Keratinocyte (primary cell): ENCODE results near the gene SNX20.

Experiments used
- EZH2 ChIP-seq: IDR thresholded peaks from one replicate; pipeline ENCODE4 v1.6.1; 2012; ENCODE audit warnings: inconsistent platforms, mild to moderate bottlenecking, low read length, moderate library complexity
- TF ChIP-seq, protein P1 (sequence below), 3 experiments: IDR thresholded peaks in 1 of 3; conservative IDR thresholded peaks in 1 of 3; optimal IDR thresholded peaks in 1 of 3; 2 replicates in 2 of 3; 3 replicates in 1 of 3; pipeline versions ENCODE3 to v1.5.1; 2011; ENCODE audit warnings: low read length in 3 of 3, mild to moderate bottlenecking in 3 of 3, moderate library complexity in 2 of 3, control low read depth in 1 of 3, inconsistent platforms in 1 of 3; ENCODE audit not compliant: insufficient read depth in 2 of 3; ENCODE audit errors: extremely low read depth in 1 of 3

DNA sequence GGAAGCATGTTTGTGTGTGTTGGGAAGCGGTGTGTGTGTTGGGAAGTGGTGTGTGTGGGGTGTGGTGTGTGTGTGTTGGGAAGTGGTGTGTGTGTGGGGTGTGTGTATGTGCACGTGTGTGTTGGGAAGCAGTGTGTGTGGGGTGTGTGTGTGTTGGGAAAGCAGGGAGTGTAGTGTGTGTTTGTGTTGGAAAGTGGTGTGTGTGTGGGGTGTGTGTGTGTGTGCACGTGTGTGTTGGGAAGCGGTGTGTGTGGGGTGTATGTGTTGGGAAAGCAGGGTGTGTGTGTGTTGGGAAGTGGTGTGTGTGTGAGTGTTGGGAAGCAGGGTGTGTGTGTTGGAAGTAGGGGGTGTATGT is 11.5 kb upstream of the SNX20 start:
- TF ChIP-seq, protein P1, sequence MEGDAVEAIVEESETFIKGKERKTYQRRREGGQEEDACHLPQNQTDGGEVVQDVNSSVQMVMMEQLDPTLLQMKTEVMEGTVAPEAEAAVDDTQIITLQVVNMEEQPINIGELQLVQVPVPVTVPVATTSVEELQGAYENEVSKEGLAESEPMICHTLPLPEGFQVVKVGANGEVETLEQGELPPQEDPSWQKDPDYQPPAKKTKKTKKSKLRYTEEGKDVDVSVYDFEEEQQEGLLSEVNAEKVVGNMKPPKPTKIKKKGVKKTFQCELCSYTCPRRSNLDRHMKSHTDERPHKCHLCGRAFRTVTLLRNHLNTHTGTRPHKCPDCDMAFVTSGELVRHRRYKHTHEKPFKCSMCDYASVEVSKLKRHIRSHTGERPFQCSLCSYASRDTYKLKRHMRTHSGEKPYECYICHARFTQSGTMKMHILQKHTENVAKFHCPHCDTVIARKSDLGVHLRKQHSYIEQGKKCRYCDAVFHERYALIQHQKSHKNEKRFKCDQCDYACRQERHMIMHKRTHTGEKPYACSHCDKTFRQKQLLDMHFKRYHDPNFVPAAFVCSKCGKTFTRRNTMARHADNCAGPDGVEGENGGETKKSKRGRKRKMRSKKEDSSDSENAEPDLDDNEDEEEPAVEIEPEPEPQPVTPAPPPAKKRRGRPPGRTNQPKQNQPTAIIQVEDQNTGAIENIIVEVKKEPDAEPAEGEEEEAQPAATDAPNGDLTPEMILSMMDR (optimal IDR thresholded peaks at IDR 0.05 in 1 of 3, IDR thresholded peaks at IDR 0.05 in 1 of 3, conservative IDR thresholded peaks at IDR 0.05 in 1 of 3; ENCODE audit: extremely low read depth in 1 of 3, insufficient read depth in 2 of 3, low read length in 3 of 3): no peak
- no peak for TF ChIP-seq EZH2
